GM04504 (cell line): ENCODE results near the gene NEK11.

Source experiments
- DNase-seq: peaks from one replicate; pipeline ENCODE4 v3.0.0-alpha.2; 2012; ENCODE audit warnings: low read depth

Gene NEK11

GRCh38 chr3:131224886-131225550, 198.3 kb downstream of the NEK11 start:
- no peak for DNase-seq

DNA sequence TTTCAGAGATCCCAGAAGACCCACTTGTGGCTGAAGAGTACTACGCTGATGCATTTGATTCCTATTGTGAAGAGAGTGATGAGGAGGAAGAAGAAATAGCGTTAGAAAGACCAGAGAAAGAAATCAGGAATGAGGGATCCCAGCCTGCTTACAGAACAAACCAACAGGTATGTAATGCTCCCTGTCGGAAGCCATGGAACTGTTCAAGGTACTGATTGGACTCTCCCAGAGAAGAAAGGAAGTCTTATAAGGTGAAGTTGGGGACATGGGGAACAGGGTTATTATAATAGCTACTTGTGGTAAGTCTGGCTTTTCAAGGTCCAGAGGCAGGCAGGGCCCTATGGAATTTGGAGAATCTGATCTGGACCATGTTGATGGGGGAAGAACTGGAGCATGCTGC, 201.8 kb downstream of the NEK11 start:
- no peak for DNase-seq

- no peak for DNase-seq
Measured at GRCh38 chr3:131231710-131232389, 205.2 kb downstream of the NEK11 start.

DNA sequence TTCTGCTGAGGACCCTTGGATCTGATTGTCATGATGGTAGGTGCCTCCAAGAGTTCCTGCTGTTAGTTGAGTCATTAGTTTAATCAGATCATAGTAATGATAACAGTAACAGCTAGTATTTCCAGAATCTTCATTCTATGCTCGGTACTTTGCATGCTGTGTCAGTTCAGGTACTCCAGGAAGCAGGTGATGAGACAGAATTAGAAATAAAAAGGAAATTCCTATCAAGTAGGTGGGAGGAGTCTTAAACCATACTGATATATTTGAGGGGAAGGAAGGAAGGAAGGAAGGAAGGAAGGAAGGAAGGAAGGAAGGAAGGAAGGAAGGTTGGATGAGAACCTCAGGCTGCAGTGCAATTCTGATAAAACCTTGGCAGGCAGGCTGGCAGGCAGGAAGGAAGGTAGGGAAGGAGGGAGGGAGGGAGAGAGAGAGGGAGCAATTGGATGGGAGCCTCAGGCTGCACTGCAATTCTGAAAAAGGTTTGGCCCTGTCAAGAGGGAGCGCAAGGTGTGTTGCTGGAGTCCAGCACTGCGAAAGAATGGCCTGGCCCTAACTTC, 206.1 kb downstream of the NEK11 start:
- no peak for DNase-seq

GRCh38 chr3:131233900-131234668, 207.4 kb downstream of the NEK11 start:
- no peak for DNase-seq

- no peak for DNase-seq
Measured at GRCh38 chr3:131236421-131236820, 209.7 kb downstream of the NEK11 start.

GRCh38 chr3:131238496-131238895, 211.8 kb downstream of the NEK11 start:
- DNase-seq = no peak

- no peak for DNase-seq
Measured at GRCh38 chr3:131239267-131239666, 212.6 kb downstream of the NEK11 start.

- DNase-seq = no peak
Measured at GRCh38 chr3:131242201-131242600, 215.5 kb downstream of the NEK11 start.

DNA sequence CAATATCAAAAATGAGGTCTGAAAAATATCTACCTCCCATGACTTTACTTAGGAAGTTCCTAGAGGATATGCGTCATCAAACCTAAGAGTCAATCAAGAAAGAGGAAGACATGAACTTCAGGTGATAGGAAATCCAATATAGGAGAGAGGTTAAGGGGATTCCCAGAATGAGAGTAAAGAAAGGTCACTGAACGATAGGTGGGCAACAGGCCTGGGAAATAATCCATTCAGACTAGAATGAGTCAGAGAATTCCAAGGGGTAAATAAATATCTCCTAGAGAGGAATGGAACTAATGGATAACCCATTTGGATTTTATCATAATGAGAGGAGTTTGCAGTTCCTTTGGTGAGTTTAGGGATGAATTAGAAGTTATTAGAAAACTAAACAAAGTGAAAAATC, 223.8 kb downstream of the NEK11 start:
- no peak for DNase-seq

DNA sequence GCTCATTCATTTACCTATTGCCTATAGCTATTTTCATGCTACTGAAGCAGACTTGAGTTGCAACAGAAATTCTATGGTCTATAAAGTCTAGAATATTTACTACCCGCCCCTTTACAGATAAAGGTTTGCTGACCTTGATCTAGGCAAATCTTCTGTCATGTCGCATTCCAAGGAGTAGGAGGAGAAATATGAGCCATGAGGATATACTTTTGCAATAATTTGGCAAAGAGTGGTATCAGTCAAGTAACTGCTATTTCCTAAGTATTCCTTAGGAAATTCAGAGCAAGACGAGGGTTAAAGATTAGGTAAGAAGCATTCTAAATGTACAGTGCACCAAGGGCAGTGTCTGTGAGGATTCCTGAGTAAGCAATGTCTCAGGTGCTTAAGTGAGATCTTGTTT, 233.8 kb downstream of the NEK11 start:
- no peak for DNase-seq

DNA sequence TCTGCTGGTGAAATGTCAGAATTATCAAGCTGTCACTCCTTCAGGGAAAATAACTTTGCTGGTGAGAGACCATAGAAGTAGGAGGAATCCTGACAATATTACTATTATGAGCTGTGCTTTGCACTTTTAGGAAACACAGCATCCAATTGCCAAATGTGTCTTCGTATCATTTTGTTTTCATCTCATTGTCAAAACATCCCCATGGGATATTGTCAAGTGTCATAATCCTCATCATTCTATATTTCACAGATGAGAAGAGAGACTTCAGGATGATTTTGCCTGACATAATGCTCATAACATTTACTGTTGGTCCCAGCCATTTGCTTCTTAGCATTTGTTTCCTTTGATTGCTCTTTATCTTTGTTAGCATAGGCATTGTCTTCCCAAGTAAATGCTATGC, 234.4 kb downstream of the NEK11 start:
- DNase-seq = no peak

- no peak for DNase-seq
Measured at GRCh38 chr3:131275556-131275955, 248.9 kb downstream of the NEK11 start.

DNA sequence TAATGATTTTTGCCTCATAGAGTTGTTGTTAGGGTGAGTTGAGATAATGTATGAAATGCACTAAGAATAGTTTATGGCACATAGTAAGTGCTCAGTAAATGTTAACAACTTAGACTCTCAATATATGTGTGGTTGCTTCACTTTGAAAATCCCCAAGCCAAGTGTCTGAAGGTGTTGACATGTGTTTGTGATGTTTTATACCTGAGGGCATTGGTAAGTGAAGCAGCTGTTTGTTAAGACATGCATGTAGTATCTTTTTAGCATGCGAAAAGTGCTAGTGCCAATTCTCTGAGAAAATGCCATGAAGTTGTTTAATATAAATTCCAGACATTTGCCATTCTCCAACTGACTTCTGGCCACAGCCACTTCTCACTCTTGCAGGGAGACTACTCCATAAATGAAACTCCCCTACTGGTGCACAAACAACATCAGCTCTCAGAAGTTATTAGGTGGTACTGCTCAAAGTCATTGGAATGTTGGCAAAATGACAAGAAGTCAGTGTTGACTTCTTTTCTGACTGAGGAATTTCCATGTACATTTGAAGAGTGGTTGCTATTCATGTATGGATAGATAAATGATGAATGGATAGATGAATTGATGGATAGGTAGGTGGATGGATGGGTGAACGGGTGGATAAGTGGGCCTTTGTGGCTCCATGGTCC, 251.3 kb downstream of the NEK11 start:
- DNase-seq = no peak

DNA sequence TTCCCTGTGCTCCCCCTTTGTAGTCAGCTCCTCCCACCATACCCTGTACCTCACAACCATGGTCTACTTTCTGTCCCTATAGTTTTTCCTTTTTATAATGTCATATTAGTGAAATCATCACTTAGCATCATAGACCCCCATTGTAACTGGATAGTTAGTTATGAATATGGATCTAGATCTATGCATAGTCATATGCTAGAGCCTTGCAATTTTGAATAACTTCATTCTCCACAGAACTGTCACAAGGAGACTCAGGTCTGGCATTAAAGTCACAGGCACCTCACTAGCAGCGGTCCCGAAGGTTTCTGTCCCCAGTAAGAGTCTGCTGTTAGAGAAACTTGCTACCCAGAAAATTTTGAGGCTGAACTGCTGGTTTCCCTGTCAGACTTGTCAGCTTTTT, 252.9 kb downstream of the NEK11 start:
- no peak for DNase-seq

GRCh38 chr3:131282379-131282778, 255.7 kb downstream of the NEK11 start:
- no peak for DNase-seq

DNA sequence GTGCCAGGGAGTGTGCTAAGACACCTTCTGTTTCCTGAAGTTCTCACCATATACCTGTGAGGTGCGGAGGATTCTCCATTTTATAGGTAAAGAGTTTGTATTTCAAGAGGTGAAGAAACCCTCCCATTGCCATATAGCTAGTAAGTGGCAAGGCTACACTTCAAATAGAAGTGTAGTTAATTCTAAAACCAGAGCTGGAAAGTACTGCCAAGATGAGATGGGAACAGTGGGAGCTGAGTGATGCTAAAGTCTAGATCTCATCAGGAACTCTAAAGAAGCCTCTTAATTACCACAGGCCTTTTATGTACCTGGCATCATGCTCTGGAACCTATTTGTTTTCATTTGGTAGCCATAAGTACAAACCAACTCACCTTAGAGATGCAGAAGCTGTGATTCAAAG, 256.3 kb downstream of the NEK11 start:
- no peak for DNase-seq

- no peak for DNase-seq
Measured at GRCh38 chr3:131283862-131284261, 257.2 kb downstream of the NEK11 start.

GRCh38 chr3:131284302-131284701, 257.6 kb downstream of the NEK11 start:
- no peak for DNase-seq

DNA sequence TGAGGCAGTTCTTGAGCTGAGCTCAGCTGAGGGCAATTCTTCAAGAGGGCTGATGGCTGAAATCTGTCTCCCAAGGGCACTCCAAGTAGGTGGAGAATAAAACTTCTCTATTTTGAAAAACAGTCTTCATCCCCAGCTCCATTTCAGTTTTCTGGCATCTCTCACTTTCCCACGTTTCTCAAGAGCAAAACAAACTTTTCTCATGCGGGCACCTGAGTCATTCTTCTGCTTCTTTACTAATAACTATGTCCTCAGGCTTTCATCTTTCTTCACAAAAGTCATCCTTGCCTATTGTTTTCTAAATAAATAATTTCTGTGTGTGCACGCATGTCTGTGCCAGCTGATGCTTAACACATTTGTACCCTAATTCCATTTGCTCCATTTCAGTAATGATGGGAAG, 258.8 kb downstream of the NEK11 start:
- DNase-seq = no peak

DNA sequence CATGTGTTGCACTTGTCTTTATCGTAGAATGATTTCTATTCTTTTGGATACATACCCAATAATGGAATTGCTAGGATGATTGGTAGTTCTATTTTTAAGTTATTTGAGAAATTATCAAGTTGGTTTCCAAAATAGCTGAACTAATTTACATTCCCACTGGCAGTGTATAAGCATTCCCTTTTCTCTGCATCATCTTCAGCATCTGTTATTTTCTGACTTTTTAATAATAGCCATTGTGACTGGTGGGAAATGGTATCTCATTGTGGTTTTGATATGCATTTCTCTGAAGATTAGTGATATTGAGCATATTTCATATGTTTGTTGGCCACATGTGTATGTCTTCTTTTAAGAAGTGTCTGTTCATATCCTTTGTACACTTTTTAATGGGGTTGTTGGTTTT, 273.2 kb downstream of the NEK11 start:
- DNase-seq = no peak

DNA sequence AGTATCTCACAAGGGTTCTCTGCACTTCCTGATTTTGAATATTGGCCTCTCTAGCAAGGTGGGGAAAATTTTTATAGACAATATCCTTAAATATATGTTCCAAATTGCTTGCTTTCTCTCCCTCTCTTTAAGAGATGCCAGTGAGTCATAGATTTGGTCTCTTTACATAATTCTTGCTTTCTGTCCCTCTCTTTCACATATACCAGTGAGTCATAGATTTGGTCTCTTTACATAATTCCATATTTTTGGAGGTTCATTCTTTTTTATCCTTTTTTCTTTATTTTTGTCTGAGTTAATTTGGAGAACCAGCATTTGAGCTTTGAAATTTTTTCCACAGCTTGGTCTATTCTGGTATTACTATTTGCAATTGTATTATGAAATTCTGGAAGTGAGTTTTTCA, 277.2 kb downstream of the NEK11 start:
- DNase-seq = no peak
